Activated naive CD4-positive, alpha-beta T cell treated with anti-CD3 and anti-CD28 coated beads for 36 hours (primary cell): ENCODE data around the gene MYT1. TPM values are rescaled to one million over a fixed set of nuclear protein-coding genes. Genes with fewer than 3 reads are reported as not detected.

Experiments
- CTCF ChIA-PET: fragments of 350-600 bp; sonication (Branson Sonifier 250); formaldehyde crosslinking; loops from one replicate; lab custom pipeline; 2021; ENCODE audit warnings: antibody characterized with exemption; lab: Charles Lee
- DNase-seq: peaks from one replicate; pipeline ENCODE4 v3.0.0-alpha.2; 2020
- H3K27ac Mint-ChIP-seq: one replicate; pipeline ENCODE4 v1.8.0; 2021; ENCODE audit warnings: mild to moderate bottlenecking, mixed read lengths
- H3K27me3 Mint-ChIP-seq: one replicate; pipeline ENCODE4 v1.8.0; 2021; ENCODE audit warnings: low read depth, mixed read lengths
- H3K36me3 Mint-ChIP-seq: one replicate; pipeline ENCODE4 v1.8.0; 2021; ENCODE audit warnings: low read depth, mixed read lengths
- H3K4me1 Mint-ChIP-seq: one replicate; pipeline ENCODE4 v1.8.0; 2021; ENCODE audit warnings: low read depth, mixed read lengths
- H3K4me3 Mint-ChIP-seq: one replicate; pipeline ENCODE4 v1.8.0; 2021; ENCODE audit warnings: mild to moderate bottlenecking, moderate library complexity, mixed read lengths
- H3K9me3 Mint-ChIP-seq: one replicate; pipeline ENCODE4 v1.8.0; 2021; ENCODE audit warnings: mixed read lengths
- intact Hi-C: fragments of 100-400 bp; cut with micrococcal nuclease; formaldehyde crosslinking; loops from one replicate; pipeline ENCODE4 v1.15.1; 2023
- total RNA-seq, 2 experiments: library from RNA; stranded (reverse); gene quantifications; one replicate each; pipeline ENCODE4 v1.2.3, GENCODE V29; 2021

Gene MYT1
- total RNA-seq, 2 experiments from 2014 or later = 0.05 TPM

GRCh38 chr20:64196847-64197306 lies 32.6 kb downstream of the MYT1 start:
- DNase-seq = no peak
- peaks cover 10% of the 10 kb centered on the region for H3K27me3 Mint-ChIP-seq
- CTCF ChIA-PET = no interaction called here
- H3K4me3 Mint-ChIP-seq = no peak overlapping the region
- intact Hi-C loops = no loop called here
- H3K9me3 Mint-ChIP-seq = no peaks in the 10 kb centered on the region
- no peaks in the 10 kb centered on the region for H3K4me1 Mint-ChIP-seq
- H3K27ac Mint-ChIP-seq = no peak overlapping the region
- H3K36me3 Mint-ChIP-seq = no peaks in the 10 kb centered on the region

GRCh38 chr20:64198347-64198746 lies 34.1 kb downstream of the MYT1 start:
- no peaks in the 10 kb centered on the region for H3K27me3 Mint-ChIP-seq
- intact Hi-C loops = no loop called here
- CTCF ChIA-PET = no interaction called here
- DNase-seq = no peak
- H3K4me1 Mint-ChIP-seq = no peaks in the 10 kb centered on the region
- H3K4me3 Mint-ChIP-seq = no peak overlapping the region
- no peak overlapping the region for H3K27ac Mint-ChIP-seq
- no peaks in the 10 kb centered on the region for H3K36me3 Mint-ChIP-seq
- H3K9me3 Mint-ChIP-seq = no peaks in the 10 kb centered on the region

GRCh38 chr20:64199395-64199794 lies 35.1 kb downstream of the MYT1 start:
- CTCF ChIA-PET = no interaction called here
- Mint-ChIP-seq H3K4me3 (no peak overlapping the region), H3K9me3 (no peaks in the 10 kb centered on the region), H3K27ac (no peak overlapping the region), H3K27me3 (no peaks in the 10 kb centered on the region), H3K36me3 (no peaks in the 10 kb centered on the region), H3K4me1 (no peaks in the 10 kb centered on the region)
- DNase-seq = no peak
- intact Hi-C loops = no loop called here

- Mint-ChIP-seq H3K4me1 (no peaks in the 10 kb centered on the region), H3K9me3 (no peaks in the 10 kb centered on the region), H3K27ac (no peak overlapping the region), H3K36me3 (no peaks in the 10 kb centered on the region), H3K4me3 (no peak overlapping the region), H3K27me3 (no peaks in the 10 kb centered on the region)
- DNase-seq = no peak
- CTCF ChIA-PET = no interaction called here
- intact Hi-C loops = no loop called here
Measured at GRCh38 chr20:64200740-64201139, 36.5 kb downstream of the MYT1 start.

- Mint-ChIP-seq H3K4me1 (no peaks in the 10 kb centered on the region), H3K27me3 (no peaks in the 10 kb centered on the region), H3K27ac (no peak overlapping the region), H3K36me3 (no peaks in the 10 kb centered on the region), H3K9me3 (no peaks in the 10 kb centered on the region), H3K4me3 (no peak overlapping the region)
- no peak for DNase-seq
- intact Hi-C loops = no loop called here
- CTCF ChIA-PET = no interaction called here
Measured at GRCh38 chr20:64201653-64202052, 37.4 kb downstream of the MYT1 start.

- Mint-ChIP-seq H3K36me3 (no peaks in the 10 kb centered on the region), H3K4me1 (no peaks in the 10 kb centered on the region), H3K27me3 (no peaks in the 10 kb centered on the region), H3K4me3 (no peak overlapping the region), H3K27ac (no peak overlapping the region), H3K9me3 (no peaks in the 10 kb centered on the region)
- CTCF ChIA-PET = no interaction called here
- DNase-seq = no peak
- intact Hi-C loops = no loop called here
Measured at GRCh38 chr20:64203037-64203777, 39.0 kb downstream of the MYT1 start.

GRCh38 chr20:64205611-64206026 lies 41.4 kb downstream of the MYT1 start:
- H3K27me3 Mint-ChIP-seq = peaks cover 4% of the 10 kb centered on the region
- CTCF ChIA-PET = no interaction called here

GRCh38 chr20:64206614-64207013 lies 42.4 kb downstream of the MYT1 start:
- Mint-ChIP-seq H3K4me3 (no peak overlapping the region), H3K27ac (no peak overlapping the region), H3K27me3 (peaks cover 4% of the 10 kb centered on the region), H3K36me3 (no peaks in the 10 kb centered on the region), H3K9me3 (no peaks in the 10 kb centered on the region), H3K4me1 (no peaks in the 10 kb centered on the region)
- CTCF ChIA-PET = no interaction called here
- no peak for DNase-seq
- intact Hi-C loops = no loop called here

More at GRCh38 chr20:64205611-64206026, 41.4 kb downstream of the MYT1 start:
- H3K9me3 Mint-ChIP-seq = no peaks in the 10 kb centered on the region
- H3K4me1 Mint-ChIP-seq = no peaks in the 10 kb centered on the region
- no peak overlapping the region for H3K27ac Mint-ChIP-seq
- no peaks in the 10 kb centered on the region for H3K36me3 Mint-ChIP-seq
- intact Hi-C loops = no loop called here
- DNase-seq = no peak
- H3K4me3 Mint-ChIP-seq = no peak overlapping the region

GRCh38 chr20:64207641-64208590 lies 43.7 kb downstream of the MYT1 start:
- Mint-ChIP-seq H3K36me3 (no peaks in the 10 kb centered on the region), H3K9me3 (no peaks in the 10 kb centered on the region), H3K4me1 (no peaks in the 10 kb centered on the region), H3K27ac (no peak overlapping the region), H3K27me3 (peaks cover 4% of the 10 kb centered on the region), H3K4me3 (no peak overlapping the region)
- CTCF ChIA-PET = no interaction called here
- DNase-seq = no peak
- intact Hi-C loops = no loop called here

GRCh38 chr20:64209148-64209547 lies 44.9 kb downstream of the MYT1 start:
- no peaks in the 10 kb centered on the region for H3K4me1 Mint-ChIP-seq

GRCh38 chr20:64210656-64211369 lies 46.6 kb downstream of the MYT1 start:
- CTCF ChIA-PET = interaction anchor here (0.7 kb wide), 1 partner anchor 121 kb away, joined by 3 read pairs; no protein-coding TSS in a partner anchor
- intact Hi-C loops = no loop called here
- no peaks in the 10 kb centered on the region for H3K36me3 Mint-ChIP-seq
- H3K27ac Mint-ChIP-seq = no peak overlapping the region
- H3K9me3 Mint-ChIP-seq = no peaks in the 10 kb centered on the region
- no peak for DNase-seq
- peaks cover 8% of the 10 kb centered on the region for H3K4me1 Mint-ChIP-seq
- peaks cover 4% of the 10 kb centered on the region for H3K27me3 Mint-ChIP-seq
- no peak overlapping the region for H3K4me3 Mint-ChIP-seq

More at GRCh38 chr20:64209148-64209547, 44.9 kb downstream of the MYT1 start:
- H3K36me3 Mint-ChIP-seq = no peaks in the 10 kb centered on the region
- DNase-seq = no peak
- CTCF ChIA-PET = no interaction called here
- H3K27me3 Mint-ChIP-seq = peaks cover 4% of the 10 kb centered on the region
- no peak overlapping the region for H3K27ac Mint-ChIP-seq
- intact Hi-C loops = no loop called here
- no peak overlapping the region for H3K4me3 Mint-ChIP-seq
- no peaks in the 10 kb centered on the region for H3K9me3 Mint-ChIP-seq
